ENCODE results near the gene SRR. TPM values are rescaled to one million over a fixed set of nuclear protein-coding genes. Genes with fewer than 3 reads are reported as not detected.

Gene SRR
- total RNA-seq, 1 donor from 2014 or later, result 19.7 TPM

DNA sequence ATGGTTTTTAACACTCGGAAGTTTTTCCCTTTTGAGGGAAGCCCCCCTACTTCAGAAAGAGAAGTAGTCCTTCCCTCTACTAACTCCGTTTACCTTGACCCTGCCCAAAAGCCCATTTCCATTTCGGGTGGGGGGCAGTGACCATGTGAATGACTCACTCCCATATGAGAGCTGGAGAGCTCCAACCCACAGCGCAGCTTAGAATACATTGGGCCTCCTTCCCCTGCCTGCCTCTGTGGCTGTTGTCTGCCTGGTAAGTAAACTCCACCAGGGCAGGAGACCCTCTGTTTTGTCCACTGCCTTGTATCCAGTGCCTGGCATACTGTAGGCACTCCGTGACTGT is 34.5 kb downstream of the SRR start:
- no peak for DNase-seq (ENCODE audit: extremely low read depth, low read depth, low spot score)

DNA sequence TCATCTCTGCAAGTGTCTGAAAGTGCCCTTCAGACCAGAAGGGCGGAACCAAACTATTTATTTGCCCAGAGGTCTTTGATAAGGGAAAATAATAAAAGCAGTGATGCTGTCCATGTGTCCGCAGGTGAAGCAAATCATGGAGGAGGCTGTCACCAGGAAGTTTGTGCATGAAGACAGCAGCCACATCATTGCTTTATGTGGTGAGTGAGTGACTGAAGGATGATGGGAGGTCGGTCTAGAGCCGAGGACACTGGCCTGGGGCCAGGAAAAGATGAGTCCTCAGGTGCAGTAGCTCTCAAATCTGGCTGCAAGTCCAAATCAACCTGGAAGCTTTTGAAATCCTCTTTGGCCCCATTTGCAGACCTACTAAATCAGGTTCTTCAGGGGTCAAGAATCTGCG is 39.7 kb downstream of the SRR start:
- DNase-seq (ENCODE audit: extremely low read depth, low read depth, low spot score), result no peak

DNA sequence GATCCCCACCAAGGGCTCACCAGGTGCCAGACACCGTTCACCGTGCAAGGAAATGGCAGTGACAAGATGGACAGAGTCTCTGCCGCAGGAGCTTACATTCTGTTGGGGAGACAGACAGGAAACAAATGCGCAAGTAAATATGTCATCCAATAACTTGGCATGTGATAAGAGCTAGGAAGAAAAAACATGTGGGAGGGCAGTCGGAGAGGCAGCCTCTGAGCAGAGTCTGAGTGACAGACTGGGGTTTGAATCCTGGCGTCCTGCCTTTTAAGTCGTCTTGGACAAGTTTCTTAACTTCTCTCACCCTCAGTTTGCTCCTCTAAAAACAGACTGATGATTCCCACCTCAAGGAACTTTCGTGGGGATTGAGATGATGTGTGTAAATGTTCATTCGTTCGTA is 40.8 kb downstream of the SRR start:
- DNase-seq (ENCODE audit: extremely low read depth, low read depth, low spot score), result no peak

DNA sequence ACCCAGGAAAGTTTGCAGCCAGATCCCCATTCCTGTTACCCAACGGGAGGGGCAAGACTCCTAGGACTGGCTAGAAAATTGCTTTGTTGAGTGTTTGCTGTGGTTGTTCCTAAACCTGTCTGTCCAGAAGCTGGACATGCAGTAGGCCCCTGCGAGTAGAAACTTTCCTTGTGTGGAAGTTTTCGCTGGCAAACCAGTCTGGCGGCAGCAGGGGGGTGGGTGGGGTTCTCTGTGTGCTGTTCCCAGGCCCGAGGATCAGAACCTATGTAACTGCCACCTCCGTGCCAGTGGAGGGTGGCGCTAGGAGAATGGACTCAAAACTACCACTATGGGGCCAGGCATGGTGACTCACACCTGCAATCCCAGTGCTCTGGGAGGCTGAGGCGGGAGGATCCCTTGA is 42.7 kb downstream of the SRR start:
- DNase-seq (ENCODE audit: extremely low read depth, low read depth, low spot score), result no peak

DNA sequence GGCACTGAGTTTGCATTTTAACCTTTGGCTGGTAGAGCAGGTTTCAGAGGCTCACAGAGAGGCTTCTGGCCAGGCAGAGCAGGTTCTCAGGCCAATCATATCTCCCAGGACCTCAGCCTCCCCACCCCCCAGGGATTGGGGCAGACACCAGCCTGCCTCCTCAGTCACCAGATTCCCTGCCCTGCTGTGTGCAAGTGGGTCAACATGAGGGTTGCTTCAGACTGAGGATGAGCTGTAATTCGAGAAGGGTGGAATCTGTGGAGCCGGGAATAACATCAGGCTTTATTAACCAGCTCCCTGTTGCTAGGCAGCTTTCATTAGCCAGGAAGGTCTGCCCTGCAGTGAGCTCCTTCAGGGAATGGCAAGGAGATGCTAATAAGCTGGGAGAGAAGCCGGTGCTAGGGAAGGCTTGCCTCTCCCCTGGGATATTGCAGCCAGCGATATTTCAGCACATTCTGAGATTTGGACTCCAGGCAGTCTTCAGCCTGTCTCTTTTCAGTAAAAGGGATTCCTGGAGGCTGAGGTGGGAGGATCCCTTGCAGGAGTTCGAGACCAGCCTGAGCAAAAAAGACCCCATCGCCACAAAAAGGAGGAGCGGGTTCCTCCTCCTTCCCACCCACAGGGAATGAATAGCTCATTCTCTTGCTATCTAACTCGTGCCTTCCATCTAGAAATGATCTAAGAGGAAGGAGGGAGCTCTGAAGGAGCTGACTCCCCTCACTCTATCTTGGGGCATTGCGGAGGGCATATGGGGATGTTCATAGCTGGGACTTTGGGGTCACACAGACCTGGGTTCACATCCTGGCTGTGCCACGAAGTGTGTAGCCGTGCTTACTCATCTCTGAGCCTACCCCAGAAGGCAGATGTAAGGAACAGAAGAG is 44.3 kb downstream of the SRR start:
- no peak for DNase-seq (ENCODE audit: extremely low read depth, low read depth, low spot score)

DNA sequence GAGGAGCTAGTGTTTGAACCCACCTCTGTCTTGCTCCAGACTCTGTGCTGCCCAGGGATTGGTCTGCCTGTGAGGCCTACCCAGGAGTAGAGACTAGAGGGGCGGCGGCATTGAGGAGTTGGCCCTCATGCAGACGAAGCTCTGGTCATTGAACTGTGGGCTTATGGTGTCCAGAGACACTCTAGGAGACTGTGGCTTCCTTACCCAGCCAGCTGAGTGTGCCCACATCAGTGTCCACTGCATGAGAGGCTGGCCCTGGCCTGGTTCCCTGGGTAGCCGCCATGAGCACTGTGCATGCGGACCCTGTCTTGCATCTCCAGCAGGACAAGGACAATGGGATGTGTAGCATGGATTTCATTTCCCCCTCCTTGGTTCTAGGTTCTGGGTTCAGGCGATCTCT is 47.5 kb downstream of the SRR start:
- DNase-seq (ENCODE audit: extremely low read depth, low read depth, low spot score), result no peak

DNA sequence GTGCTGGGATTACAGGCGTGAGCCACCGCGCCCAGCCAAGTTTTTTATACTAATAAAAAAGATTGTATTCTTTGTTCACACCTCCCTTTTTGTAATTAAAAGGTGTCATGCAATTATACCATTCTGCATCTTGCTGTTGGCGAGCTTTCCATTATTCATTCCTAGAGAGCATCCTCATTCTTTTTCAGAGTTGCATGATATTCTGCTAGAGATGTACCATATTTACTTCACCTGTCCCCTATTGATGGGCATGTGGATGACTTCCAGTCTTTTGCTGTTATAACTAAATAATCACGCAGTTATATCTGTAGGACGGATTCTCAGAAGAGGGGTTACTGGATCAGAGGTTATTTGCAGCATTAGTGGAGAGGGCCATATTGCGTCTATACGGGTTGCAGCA is 50.6 kb downstream of the SRR start:
- DNase-seq (ENCODE audit: extremely low read depth, low read depth, low spot score), result no peak

DNA sequence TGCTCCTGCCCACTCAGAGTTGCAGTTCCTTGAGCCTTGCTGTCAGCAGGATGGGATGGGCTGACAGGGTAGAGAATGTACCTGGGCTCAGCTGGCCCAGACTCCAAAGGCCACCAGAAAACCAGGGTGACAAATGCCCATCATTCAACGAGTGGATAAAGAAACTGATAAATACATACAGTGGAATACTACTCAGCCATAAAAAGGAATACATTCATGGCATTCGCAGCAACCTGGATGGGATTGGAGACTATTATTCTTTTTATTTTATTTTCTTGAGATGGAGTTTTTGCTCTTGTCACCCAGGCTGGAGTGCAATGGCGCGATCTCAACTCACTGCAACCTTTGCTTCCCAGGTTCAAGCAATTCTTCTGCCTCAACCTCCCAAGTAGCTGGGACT is 53.5 kb downstream of the SRR start:
- DNase-seq (ENCODE audit: extremely low read depth, low read depth, low spot score), result no peak

DNA sequence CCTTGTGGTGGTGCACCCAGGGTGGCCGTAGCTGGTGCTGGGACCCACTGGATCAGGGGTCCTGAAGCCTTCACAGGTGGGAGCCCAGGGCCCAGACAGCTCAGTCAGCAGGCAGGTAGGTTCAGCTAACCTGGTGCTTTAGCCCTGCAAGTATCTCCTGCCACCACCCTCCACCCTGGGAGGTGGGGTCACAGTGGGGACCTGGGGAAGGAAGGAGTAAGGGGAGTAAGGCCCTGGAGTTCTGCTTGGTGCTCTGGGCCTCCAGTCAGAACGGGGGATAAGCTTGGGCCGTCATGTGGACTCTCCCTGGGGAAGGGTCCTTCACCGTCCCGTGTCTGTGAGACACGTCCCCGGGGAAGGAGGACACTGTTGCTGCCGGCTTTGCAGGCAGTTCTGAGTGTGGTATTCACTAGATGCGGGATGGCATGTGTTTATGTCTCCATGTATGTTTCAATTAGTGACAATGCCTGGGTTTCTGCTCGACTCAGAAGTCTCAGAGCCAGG is 54.2 kb downstream of the SRR start:
- no peak for DNase-seq (ENCODE audit: extremely low read depth, low read depth, low spot score)

DNA sequence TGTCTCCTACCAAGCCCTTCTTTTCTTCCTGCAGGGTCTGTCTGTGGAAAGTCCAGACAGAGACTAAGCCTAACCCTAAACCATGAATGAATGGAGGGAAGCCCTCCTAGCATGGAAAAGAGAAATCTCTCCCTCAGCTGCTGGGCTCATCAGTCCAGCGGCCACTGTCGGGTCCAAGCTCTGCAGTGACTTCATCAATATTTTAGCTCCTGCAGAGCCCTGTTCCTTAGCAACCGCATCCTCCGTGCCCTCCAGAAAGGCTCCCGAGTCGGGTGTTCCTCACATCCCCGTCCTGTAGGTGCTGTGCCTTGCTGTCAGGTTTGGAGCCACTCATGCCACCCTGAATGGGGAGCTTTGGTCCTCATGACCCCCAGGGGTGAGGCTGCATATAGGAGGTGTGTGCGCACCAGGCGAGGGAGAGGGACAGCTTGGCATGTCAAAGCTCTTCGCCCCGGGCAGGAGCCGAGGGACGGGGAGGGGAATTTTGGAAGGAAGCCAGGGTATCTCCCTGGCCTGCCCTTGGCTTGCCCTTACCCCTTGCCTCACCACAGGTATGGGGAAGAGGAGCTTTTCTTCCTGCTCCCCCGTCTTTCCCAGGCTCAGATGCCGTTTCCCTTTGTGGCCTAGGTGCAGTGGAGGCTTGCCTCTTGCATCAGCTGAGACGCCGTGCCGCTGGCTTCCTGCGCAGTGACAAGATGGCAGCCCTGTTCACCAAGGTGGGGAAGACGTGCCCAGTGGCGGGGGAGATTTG is 57.4 kb downstream of the SRR start:
- no peak for DNase-seq (ENCODE audit: extremely low read depth, low read depth, low spot score)

DNA sequence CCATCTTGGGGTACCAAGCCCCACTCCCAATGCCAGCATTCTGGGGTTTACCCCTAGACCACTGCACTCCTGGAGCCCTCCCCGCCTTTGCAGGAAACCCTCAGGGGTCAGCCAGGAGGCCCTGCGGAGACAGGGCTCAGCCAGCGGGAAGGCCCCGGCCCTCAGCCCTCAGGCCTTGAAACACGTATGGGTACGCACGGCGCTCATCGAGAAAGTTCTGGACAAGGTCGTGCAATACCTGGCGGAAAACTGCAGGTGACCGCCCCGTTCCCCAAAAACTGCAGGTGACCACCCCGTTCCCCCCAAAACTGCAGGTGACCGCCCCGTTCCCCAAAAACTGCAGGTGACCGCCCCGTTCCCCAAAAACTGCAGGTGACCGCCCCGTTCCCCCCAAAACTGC is 58.3 kb downstream of the SRR start:
- no peak for DNase-seq (ENCODE audit: extremely low read depth, low read depth, low spot score)

DNA sequence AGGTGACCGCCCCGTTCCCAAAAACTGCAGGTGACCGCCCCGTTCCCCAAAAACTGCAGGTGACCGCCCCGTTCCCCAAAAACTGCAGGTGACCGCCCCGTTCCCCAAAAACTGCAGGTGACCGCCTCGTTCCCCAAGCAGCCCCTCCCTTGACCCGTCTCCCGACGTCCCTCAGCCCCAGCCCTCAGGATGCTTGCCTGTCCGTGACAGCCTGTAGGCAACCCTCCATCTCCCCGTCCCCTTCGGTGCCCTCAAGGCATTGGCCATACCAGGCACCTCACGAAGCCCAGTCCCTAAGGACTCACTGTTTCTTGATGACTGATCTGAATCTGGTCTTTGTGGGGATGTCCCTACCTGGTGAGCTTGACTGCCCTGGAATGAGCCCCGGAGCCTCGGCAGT is 58.7 kb downstream of the SRR start:
- no peak for DNase-seq (ENCODE audit: extremely low read depth, low read depth, low spot score)

DNA sequence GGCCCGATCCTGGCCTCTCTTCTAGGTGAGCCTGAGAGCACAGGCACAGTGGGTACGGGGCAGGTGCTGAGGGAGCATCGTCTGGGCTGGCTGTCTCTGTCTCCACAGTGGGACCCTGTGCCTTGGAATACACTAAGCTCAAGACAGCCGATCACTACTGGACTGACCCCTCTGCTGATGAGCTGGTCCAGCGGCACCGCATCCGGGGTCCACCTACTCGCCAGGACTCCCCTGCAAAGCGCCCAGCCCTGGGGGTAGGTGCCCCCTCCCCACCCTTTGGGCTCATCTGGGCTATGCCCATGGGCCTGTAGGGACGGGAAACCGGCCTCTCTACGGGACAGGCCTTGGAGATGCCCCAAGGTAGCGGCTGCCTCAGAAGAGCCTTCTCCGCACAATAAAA is 59.1 kb downstream of the SRR start:
- DNase-seq (ENCODE audit: extremely low read depth, low read depth, low spot score), result no peak

DNA sequence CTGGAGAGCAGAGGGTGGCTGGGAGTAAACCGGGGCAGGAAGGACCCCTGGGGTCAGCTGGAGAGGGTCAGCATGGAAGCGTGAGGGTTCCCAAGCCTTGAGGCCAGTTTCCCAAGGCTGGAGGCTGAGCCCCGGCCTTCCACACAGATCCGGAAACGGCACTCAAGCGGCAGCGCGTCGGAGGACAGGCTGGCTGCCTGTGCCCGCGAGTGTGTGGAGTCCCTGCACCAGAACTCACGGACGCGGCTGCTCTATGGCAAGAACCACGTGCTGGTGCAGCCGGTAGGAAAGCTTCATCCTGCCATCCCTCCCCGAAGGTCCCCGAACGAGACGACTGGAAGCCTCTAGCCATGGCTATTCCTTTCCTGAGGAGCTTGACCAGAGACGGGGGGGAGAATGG is 59.6 kb downstream of the SRR start:
- DNase-seq (ENCODE audit: extremely low read depth, low read depth, low spot score), result no peak

DNA sequence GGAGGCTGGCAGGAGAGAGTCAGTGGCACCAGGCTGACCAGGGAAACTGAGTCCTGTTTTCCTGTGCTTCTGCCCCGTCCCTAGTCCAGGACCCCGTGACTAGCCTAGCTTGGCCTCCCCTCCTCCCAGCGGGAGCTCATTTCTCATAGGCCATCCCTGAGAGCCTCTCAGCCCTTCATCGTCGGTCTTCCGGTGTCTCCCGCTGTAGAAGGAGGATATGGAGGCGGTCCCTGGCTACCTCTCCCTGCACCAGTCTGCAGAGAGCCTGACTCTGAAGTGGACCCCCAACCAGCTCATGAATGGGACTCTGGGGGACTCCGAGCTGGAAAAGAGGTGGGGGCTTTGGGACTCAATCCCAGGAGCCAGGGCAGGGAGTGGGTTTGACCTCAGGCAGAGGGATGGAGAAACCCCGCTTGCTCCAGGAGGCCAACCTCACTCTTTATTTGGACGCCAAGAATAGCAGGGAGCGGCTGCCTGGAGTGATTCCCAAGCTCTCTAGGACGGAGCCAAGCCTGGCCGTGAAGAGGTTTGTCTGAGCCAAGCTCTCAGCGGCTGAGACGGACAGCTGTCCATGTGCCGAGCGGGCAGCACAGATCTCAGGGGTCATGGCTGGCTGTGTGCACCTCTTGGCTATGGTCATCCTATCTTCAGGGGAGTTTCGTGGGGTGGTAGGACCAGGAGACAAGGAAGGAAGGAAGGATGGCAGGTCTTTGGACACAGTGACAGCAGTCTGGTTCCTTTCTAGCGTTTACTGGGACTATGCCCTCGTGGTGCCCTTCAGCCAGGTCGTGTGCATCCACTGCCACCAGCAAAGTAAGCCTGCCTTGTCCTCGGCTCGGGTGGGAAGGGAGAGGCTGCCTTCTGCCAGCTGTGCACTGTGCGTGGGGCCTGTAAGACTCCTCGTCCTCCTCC is 60.4 kb downstream of the SRR start:
- DNase-seq (ENCODE audit: extremely low read depth, low read depth, low spot score), result no peak

DNA sequence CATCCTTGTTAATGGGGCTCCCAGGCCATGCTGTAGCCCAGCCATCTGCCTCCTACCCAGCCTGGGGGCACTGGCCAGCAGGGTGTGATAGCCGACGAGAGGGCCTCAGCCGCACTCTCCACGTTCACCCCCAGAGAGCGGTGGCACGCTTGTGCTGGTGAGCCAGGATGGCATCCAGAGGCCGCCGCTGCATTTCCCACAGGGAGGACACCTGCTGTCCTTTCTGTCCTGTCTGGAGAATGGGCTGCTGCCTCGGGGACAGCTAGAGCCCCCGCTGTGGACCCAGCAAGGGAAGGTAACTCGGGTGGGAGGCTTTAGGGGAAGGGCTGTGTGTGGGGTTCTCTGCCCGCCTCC is 61.0 kb downstream of the SRR start:
- no peak for DNase-seq (ENCODE audit: extremely low read depth, low read depth, low spot score)

DNA sequence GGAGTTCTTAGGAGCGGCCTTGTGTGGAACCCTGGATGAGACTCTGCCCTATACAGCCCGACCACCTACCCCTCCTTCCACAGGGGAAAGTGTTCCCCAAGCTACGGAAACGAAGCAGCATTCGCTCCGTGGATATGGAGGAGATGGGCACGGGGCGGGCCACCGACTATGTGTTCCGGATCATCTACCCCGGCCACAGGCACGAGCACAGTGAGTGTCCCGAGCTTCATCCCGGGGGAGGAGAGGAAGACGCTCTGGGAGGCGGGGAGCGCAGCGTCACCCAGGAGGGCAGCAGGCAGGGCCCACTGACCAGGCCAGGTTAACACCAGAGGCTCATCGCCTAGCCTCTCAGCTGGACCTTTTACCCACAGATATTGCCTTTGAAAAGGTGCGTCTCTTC is 61.4 kb downstream of the SRR start:
- DNase-seq (ENCODE audit: extremely low read depth, low read depth, low spot score), result no peak

DNA sequence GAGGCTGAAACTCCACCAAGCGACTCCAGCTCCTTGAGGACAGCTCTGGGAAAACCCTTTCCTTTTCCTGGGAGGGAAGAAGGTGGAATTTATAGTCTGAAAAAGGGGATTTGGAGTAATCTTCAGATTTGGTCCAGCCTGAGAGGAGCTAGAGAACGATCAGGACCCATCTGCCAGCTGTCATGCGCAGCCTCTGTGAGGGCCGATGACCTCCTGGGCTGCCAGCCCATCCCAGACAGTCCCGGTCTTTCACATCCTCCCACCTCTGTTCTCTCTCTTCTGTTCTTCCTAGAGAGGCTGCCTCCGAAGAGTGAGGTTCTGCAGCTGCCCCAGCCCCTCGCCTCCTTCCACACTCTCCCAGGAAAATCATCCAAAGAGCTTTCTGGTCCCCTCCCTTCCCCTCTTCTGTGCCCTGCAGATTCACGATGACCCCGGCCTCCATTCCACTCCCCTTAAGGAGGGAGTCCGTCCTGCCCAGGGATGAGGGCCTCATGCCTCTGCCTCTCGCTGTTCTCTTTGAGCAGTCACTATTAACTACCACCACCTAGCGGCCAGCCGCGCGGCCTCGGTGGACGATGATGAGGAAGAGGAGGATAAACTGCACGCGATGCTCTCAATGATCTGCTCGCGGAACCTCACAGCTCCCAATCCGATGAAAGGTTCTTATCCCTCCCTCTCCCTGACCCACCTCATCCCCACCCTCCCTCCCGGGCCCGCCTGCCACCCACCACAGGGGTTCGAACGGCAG is 63.2 kb downstream of the SRR start:
- no peak for DNase-seq (ENCODE audit: extremely low read depth, low read depth, low spot score)

DNA sequence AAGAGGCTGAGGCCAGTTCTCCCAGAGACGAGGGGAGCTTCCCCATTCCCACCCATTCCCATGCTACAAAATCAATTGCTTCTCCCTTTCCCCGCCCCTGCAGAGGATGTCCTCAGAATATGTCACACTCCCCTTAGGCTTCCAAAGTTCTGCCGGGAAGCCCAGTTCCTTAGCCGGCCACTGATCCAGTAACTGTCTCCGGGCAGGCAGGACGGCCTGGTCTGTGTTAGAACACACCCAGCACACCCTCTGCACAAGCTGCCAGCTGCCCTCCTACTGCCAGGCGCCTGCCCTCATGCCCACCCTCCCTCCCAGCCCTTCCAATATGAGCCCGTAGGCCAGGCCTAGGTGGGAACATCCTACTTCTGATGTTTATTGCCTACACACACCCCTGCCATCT is 64.6 kb downstream of the SRR start:
- DNase-seq (ENCODE audit: extremely low read depth, low read depth, low spot score), result no peak

DNA sequence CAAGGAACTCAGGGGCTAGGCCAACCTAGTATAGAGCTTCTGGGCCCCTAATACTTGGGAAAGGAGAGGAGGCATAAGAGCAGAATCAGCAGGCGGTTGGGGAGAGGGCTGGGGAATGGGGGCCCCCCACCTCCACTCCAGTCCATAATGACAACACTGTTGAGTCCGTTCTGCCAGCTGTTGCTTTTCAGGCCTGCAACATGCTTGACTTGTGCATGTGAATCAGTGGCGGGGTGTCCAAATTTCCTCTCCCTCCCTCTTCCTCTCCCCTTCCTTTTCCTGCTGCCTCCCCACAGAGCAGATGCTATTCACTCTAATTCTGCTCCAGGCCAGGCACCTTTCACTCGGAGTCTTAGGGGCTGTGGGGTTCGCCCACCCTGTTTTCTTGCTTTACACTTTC is 65.3 kb downstream of the SRR start:
- DNase-seq (ENCODE audit: extremely low read depth, low read depth, low spot score), result no peak
